Thoracic aorta (tissue), 2 donors: Measurements from ENCODE around the gene TTLL11. TPM values are rescaled to one million over a fixed set of nuclear protein-coding genes. Genes with fewer than 3 reads are reported as not detected.

Experiments
- ATAC-seq: fragments of 150-250 bp; one replicate; pipeline ENCODE4 v1.8.0; 2017; ENCODE audit warnings: low read depth; ENCODE audit not compliant: insufficient number of reproducible peaks, low FRiP score
- DNase-seq: peaks from one replicate; pipeline ENCODE4 v3.0.0-alpha.2; 2020; ENCODE audit warnings: low spot score
- H3K27ac ChIP-seq, 2 donors: fragments of 200-600 bp; sonication (generic); 1 replicate in 1 of 2; 2 replicates in 1 of 2; pipeline ENCODE4 v1.5.1; 2016; ENCODE audit warnings: mild to moderate bottlenecking in 2 of 2, moderate library complexity in 2 of 2
- H3K27me3 ChIP-seq: fragments of 200-600 bp; sonication (generic); replicated peaks from 2 replicates; pipeline ENCODE4 v1.6.0; 2016; ENCODE audit warnings: mild to moderate bottlenecking; ENCODE audit not compliant: insufficient read depth
- H3K36me3 ChIP-seq: fragments of 200-600 bp; sonication (generic); one replicate; pipeline ENCODE4 v1.5.1; 2016
- H3K4me1 ChIP-seq, 2 donors: fragments of 200-600 bp; sonication (generic); 1 replicate in 1 of 2; 2 replicates in 1 of 2; pipeline versions ENCODE4 v1.5.1 to v1.6.0; 2016; ENCODE audit warnings: low read depth in 2 of 2, mild to moderate bottlenecking in 1 of 2; ENCODE audit not compliant: control insufficient read depth in 1 of 2
- H3K4me3 ChIP-seq: fragments of 200-600 bp; sonication (generic); 2 replicates; pipeline ENCODE4 v1.5.1; 2016; ENCODE audit warnings: mild to moderate bottlenecking
- H3K9me3 ChIP-seq: fragments of 200-600 bp; sonication (generic); 2 replicates; pipeline ENCODE4 v1.5.1; 2016
- CTCF ChIP-seq: fragments of 200-600 bp; sonication (generic); IDR thresholded peaks from one replicate; pipeline ENCODE4 v1.5.1; 2019; ENCODE audit warnings: antibody characterized with exemption
- total RNA-seq, 2 donors: library from RNA; depleted of rRNA; stranded (reverse); fragments of >200 nt; gene quantifications; one replicate each; pipeline versions ENCODE4 v1.1.0 to v1.2.3, GENCODE V29; 2016

The TTLL11 gene
- total RNA-seq, 2 donors from 2014 or later, result 25.7 to 31.2 TPM

- Histone ChIP-seq H3K27ac (no peak overlapping the region), H3K36me3 (no peaks in the 10 kb centered on the region), H3K4me1 (peaks cover 0 to 7% of the 10 kb centered on the region in 2 donors), H3K27me3 (no peaks in the 10 kb centered on the region), H3K9me3 (no peaks in the 10 kb centered on the region), H3K4me3 (no peak overlapping the region)
- ATAC-seq (no peak), DNase-seq (no peak)
- no peak for TF ChIP-seq CTCF
These were observed 257.3 kb downstream of the TTLL11 start for GRCh38 chr9:121835587-121836365.

- no peaks in the 10 kb centered on the region for H3K36me3 ChIP-seq
- H3K27ac ChIP-seq, result no peak overlapping the region
- peaks cover 0 to 16% of the 10 kb centered on the region in 2 donors for H3K4me1 ChIP-seq
- DNase-seq (no peak), ATAC-seq (no peak)
- H3K27me3 ChIP-seq, result no peaks in the 10 kb centered on the region
- no peak for TF ChIP-seq CTCF
- no peaks in the 10 kb centered on the region for H3K9me3 ChIP-seq
- H3K4me3 ChIP-seq, result no peak overlapping the region
These were observed 260.0 kb downstream of the TTLL11 start for GRCh38 chr9:121833061-121833460.

- H3K27me3 ChIP-seq, result no peaks in the 10 kb centered on the region
- TF ChIP-seq CTCF, result no peak
- H3K27ac ChIP-seq, result no peak overlapping the region
- DNase-seq, result no peak
- H3K4me3 ChIP-seq, result no peak overlapping the region
- peaks cover 0 to 11% of the 10 kb centered on the region in 2 donors for H3K4me1 ChIP-seq
- H3K9me3 ChIP-seq, result no peaks in the 10 kb centered on the region
- no peaks in the 10 kb centered on the region for H3K36me3 ChIP-seq
- no peak for ATAC-seq
These were observed 261.2 kb downstream of the TTLL11 start for GRCh38 chr9:121831869-121832268.

- TF ChIP-seq CTCF, result no peak
- H3K9me3 ChIP-seq, result no peaks in the 10 kb centered on the region
- H3K27me3 ChIP-seq, result no peaks in the 10 kb centered on the region
- DNase-seq (no peak), ATAC-seq (no peak)
- H3K36me3 ChIP-seq, result no peaks in the 10 kb centered on the region
- no peak overlapping the region for H3K27ac ChIP-seq
- H3K4me1 ChIP-seq, result peaks cover 0 to 11% of the 10 kb centered on the region in 2 donors
- H3K4me3 ChIP-seq, result no peak overlapping the region
These were observed 262.5 kb downstream of the TTLL11 start for GRCh38 chr9:121830441-121831140.

- no peaks in the 10 kb centered on the region for H3K27me3 ChIP-seq
- H3K27ac ChIP-seq, result no peak overlapping the region
- H3K4me3 ChIP-seq, result no peak overlapping the region
- ATAC-seq (no peak), DNase-seq (no peak)
- H3K4me1 ChIP-seq, result peaks cover 0 to 11% of the 10 kb centered on the region in 2 donors
- H3K9me3 ChIP-seq, result no peaks in the 10 kb centered on the region
- TF ChIP-seq CTCF, result no peak
- H3K36me3 ChIP-seq, result peaks cover 2% of the 10 kb centered on the region
These were observed 265.7 kb downstream of the TTLL11 start for GRCh38 chr9:121827251-121827967.
